HepG2 (cell line): Measurements from ENCODE around the gene CNTN5. TPM values are rescaled to one million over a fixed set of nuclear protein-coding genes. Genes with fewer than 3 reads are reported as not detected.
A peak's percentile ranks its signal among the peaks of the same experiment; 100 is the strongest.

ENCODE experiments used
- ATAC-seq: fragments of 200-7000 bp; cut with Tn5 transposase; 3 replicates; pipeline ENCODE4 v1.9.1; 2020; ENCODE audit warnings: mild to moderate bottlenecking, moderate library complexity
- BruUV-seq: library from RNA; stranded (reverse); fragments of 400-500 nt; replicated peaks from 2 replicates; lab custom pipeline; 2021; lab: Mats Ljungman, UMichigan
- CTCF ChIA-PET: fragments of 300-600 bp; formaldehyde crosslinking; extraction: SDS; loops from one replicate; lab custom pipeline; 2021; ENCODE audit warnings: low total read pairs, inconsistent platforms, low intra/inter-chr PET ratio; lab: Yijun Ruan, JAX
- POLR2A ChIA-PET: fragments of 350-600 bp; sonication (Branson Sonifier 250); formaldehyde crosslinking; loops from one replicate; lab custom pipeline; 2020; ENCODE audit warnings: antibody characterized with exemption, inconsistent platforms; lab: Yijun Ruan, JAX
- DNase-seq: peaks from one replicate; pipeline ENCODE4 v3.0.0-alpha.2; 2015; ENCODE audit warnings: low spot score
- FAIRE-seq: peaks from 3 replicates; lab custom pipeline; 2011; peaks lifted over from hg19 to GRCh38; lab: Jason Lieb, UNC
- H2AFZ ChIP-seq: one replicate; pipeline ENCODE4 v1.6.1; 2011; ENCODE audit warnings: low read length, inconsistent platforms
- H3K27ac ChIP-seq: fragments of 300-600 bp; 3 replicates; pipeline ENCODE4 v1.8.0; 2011; ENCODE audit warnings: mixed run types, mild to moderate bottlenecking, mixed read lengths, low read length, inconsistent platforms; ENCODE audit not compliant: insufficient read depth; ENCODE audit errors: extremely low read length
- H3K27me3 ChIP-seq, 2 experiments: fragments of 200-600 bp in 1 of 2; 2 replicates in 1 of 2; 3 replicates in 1 of 2; pipeline versions ENCODE4 v1.6.0 to v1.8.0; 2011; ENCODE audit warnings: low read length in 2 of 2, mild to moderate bottlenecking in 2 of 2, moderate library complexity in 2 of 2, inconsistent platforms in 1 of 2; ENCODE audit not compliant: insufficient read depth in 2 of 2, control insufficient read depth in 1 of 2
- H3K36me3 ChIP-seq, 2 experiments: fragments of 200-600 bp in 1 of 2; replicated peaks in 1 of 2; 2 replicates in 1 of 2; 3 replicates in 1 of 2; pipeline versions ENCODE4 v1.5.1 to v1.8.0; 2011; ENCODE audit warnings: low read length in 2 of 2, inconsistent platforms in 1 of 2; ENCODE audit not compliant: insufficient read depth in 2 of 2, control insufficient read depth in 1 of 2
- H3K4me1 ChIP-seq: 2 replicates; pipeline ENCODE4 v1.5.1; 2012; ENCODE audit warnings: low read length, inconsistent platforms; ENCODE audit not compliant: insufficient read depth
- H3K4me2 ChIP-seq: 2 replicates; pipeline ENCODE4 v1.6.0; 2011; ENCODE audit warnings: low read depth, low read length, inconsistent platforms
- H3K4me3 ChIP-seq, 3 experiments: fragments of 200-600 bp in 1 of 3; sonication (generic), shearing (Covaris generic) in 1 of 3; replicated peaks in 1 of 3; 2 replicates each; pipeline ENCODE4 v1.5.1; 2011 to 2016; ENCODE audit warnings: low read length in 3 of 3, inconsistent platforms in 2 of 3, low read depth in 2 of 3, mild to moderate bottlenecking in 2 of 3, control low read depth in 1 of 3, mixed read lengths in 1 of 3; ENCODE audit not compliant: insufficient read depth in 1 of 3
- H3K79me2 ChIP-seq: one replicate; pipeline ENCODE4 v1.6.1; 2011; ENCODE audit warnings: low read length, inconsistent platforms; ENCODE audit not compliant: insufficient read depth
- H3K9ac ChIP-seq: 2 replicates; pipeline ENCODE4 v1.6.0; 2011; ENCODE audit warnings: mild to moderate bottlenecking, low read depth, low read length, inconsistent platforms; ENCODE audit not compliant: insufficient read depth
- H3K9me3 ChIP-seq: 2 replicates; pipeline ENCODE4 v1.5.1; 2012; ENCODE audit warnings: mild to moderate bottlenecking, low read length
- H4K20me1 ChIP-seq: 2 replicates; pipeline ENCODE4 v1.6.0; 2011; ENCODE audit warnings: inconsistent platforms, mild to moderate bottlenecking, low read length, moderate library complexity; ENCODE audit not compliant: insufficient read depth
- ESRRA ChIP-seq: sonication (generic); formaldehyde crosslinking; IDR thresholded peaks from 2 replicates; pipeline ENCODE4 v1.5.1; 2020; ENCODE audit warnings: mild to moderate bottlenecking, low read depth, missing genetic modification reagents
- FOXJ3 ChIP-seq: sonication (generic); formaldehyde crosslinking; IDR thresholded peaks from 2 replicates; pipeline ENCODE4 v1.4.0; 2020; ENCODE audit warnings: missing genetic modification reagents, mild to moderate bottlenecking, borderline replicate concordance
- MAFF ChIP-seq: IDR thresholded peaks from 2 replicates; pipeline ENCODE4 v1.6.1; 2011; ENCODE audit warnings: low read depth, low read length, improper control_type of control experiment
- MAFK ChIP-seq, 2 experiments: IDR thresholded peaks in 1 of 2; conservative IDR thresholded peaks in 1 of 2; 2 replicates each; pipeline ENCODE4 v1.6.1; 2011; ENCODE audit warnings: improper control_type of control experiment in 2 of 2, low read length in 2 of 2
- MAZ ChIP-seq, 2 experiments: sonication (generic) in 1 of 2; formaldehyde crosslinking in 1 of 2; IDR thresholded peaks; 2 replicates each; pipeline versions ENCODE4 v1.5.0 to v1.6.1; 2012 to 2020; ENCODE audit warnings: low read depth in 2 of 2, mild to moderate bottlenecking in 2 of 2, borderline replicate concordance in 1 of 2, improper control_type of control experiment in 1 of 2, low read length in 1 of 2, missing genetic modification reagents in 1 of 2, moderate library complexity in 1 of 2
- RAD51 ChIP-seq: fragments of 450-650 bp; IDR thresholded peaks from 2 replicates; pipeline ENCODE4 v1.6.1; 2016; ENCODE audit warnings: borderline replicate concordance
- RXRA ChIP-seq: sonication (generic); formaldehyde crosslinking; IDR thresholded peaks from 2 replicates; pipeline ENCODE4 v1.5.1; 2020; ENCODE audit warnings: missing genetic modification reagents
- SRF ChIP-seq: IDR thresholded peaks from 2 replicates; pipeline ENCODE4 v1.6.1; 2011; ENCODE audit warnings: mild to moderate bottlenecking, low read depth, low read length, moderate library complexity
- ZNF614 ChIP-seq: IDR thresholded peaks from 2 replicates; pipeline ENCODE4 v1.6.1; 2018; ENCODE audit warnings: missing biosample characterization, missing genetic modification reagents, inconsistent platforms, borderline replicate concordance
- ZNF816 ChIP-seq: sonication (generic); formaldehyde crosslinking; IDR thresholded peaks from 2 replicates; pipeline ENCODE4 v1.8.0; 2022; ENCODE audit warnings: missing genetic modification reagents, mild to moderate bottlenecking, borderline replicate concordance
- in situ Hi-C: cut with HindIII; loops from 2 replicates; pipeline ENCODE4 v1.10.0; 2017; ENCODE audit warnings: low pct_unique_long_range_greater_than_20kb; ENCODE audit not compliant: extremely low pct_ligation_motif_present
- intact Hi-C: fragments of 100-400 bp; cut with micrococcal nuclease; formaldehyde crosslinking; loops from one replicate; pipeline ENCODE4 v1.10.0; 2022; ENCODE audit not compliant: unreplicated experiment
- polyA plus RNA-seq, 8 experiments: library from polyadenylated mRNA; depleted of rRNA in 3 of 8; stranded (reverse) in 7 of 8; unstranded in 1 of 8; fragments of >200 nt; fragmentation: Illumina TruSeq in 4 of 8; extraction: Trizol in 4 of 8; gene quantifications; 2 replicates each; pipeline versions ENCODE4 v1.2.1 to v1.2.3, GENCODE V29; 2011 to 2016; ENCODE audit warnings: low read depth in 4 of 8, missing spikeins in 1 of 8, mixed read lengths in 1 of 8; ENCODE audit not compliant: insufficient read depth in 1 of 8
- total RNA-seq, 5 experiments: library from RNA; depleted of rRNA; stranded (reverse); fragments of >200 nt; fragmentation: Illumina TruSeq; extraction: Trizol; gene quantifications; 2 replicates each; pipeline ENCODE4 v1.2.3, GENCODE V29; 2016; ENCODE audit warnings: low read depth in 1 of 5
- TF ChIP-seq, protein P1 (sequence below): sonication (generic); formaldehyde crosslinking; conservative IDR thresholded peaks from 2 replicates; pipeline ENCODE4 v1.4.0; 2020; ENCODE audit warnings: mild to moderate bottlenecking, missing genetic modification reagents, moderate library complexity

Gene CNTN5
- total and polyA plus RNA-seq, 2 of the 13 experiments (the other 11 are each of a cell fraction or from before 2014, with no cell fraction given) = not detected

GRCh38 chr11:99640671-99641070 lies 619.9 kb downstream of the CNTN5 start:
- no peaks in the 10 kb centered on the region for H3K9me3 ChIP-seq
- ChIA-PET CTCF (no interaction called here), POLR2A (no interaction called here)
- no peak for FAIRE-seq
- no peak overlapping the region for H3K4me3 ChIP-seq
- 0 out of 2 replicates have a peak, but pooled peaks have one; percentile 33 for TF ChIP-seq MAFF
- TF ChIP-seq RXRA = no peak
- TF ChIP-seq SRF = no peak
- TF ChIP-seq FOXJ3 (CRISPR knock-in tag) = no peak
- TF ChIP-seq, protein P1, sequence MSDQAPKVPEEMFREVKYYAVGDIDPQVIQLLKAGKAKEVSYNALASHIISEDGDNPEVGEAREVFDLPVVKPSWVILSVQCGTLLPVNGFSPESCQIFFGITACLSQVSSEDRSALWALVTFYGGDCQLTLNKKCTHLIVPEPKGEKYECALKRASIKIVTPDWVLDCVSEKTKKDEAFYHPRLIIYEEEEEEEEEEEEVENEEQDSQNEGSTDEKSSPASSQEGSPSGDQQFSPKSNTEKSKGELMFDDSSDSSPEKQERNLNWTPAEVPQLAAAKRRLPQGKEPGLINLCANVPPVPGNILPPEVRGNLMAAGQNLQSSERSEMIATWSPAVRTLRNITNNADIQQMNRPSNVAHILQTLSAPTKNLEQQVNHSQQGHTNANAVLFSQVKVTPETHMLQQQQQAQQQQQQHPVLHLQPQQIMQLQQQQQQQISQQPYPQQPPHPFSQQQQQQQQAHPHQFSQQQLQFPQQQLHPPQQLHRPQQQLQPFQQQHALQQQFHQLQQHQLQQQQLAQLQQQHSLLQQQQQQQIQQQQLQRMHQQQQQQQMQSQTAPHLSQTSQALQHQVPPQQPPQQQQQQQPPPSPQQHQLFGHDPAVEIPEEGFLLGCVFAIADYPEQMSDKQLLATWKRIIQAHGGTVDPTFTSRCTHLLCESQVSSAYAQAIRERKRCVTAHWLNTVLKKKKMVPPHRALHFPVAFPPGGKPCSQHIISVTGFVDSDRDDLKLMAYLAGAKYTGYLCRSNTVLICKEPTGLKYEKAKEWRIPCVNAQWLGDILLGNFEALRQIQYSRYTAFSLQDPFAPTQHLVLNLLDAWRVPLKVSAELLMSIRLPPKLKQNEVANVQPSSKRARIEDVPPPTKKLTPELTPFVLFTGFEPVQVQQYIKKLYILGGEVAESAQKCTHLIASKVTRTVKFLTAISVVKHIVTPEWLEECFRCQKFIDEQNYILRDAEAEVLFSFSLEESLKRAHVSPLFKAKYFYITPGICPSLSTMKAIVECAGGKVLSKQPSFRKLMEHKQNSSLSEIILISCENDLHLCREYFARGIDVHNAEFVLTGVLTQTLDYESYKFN (CRISPR knock-in tag) = no peak
- no peak for TF ChIP-seq ESRRA (CRISPR knock-in tag)
- peak; percentile 7 to 62; a peak in 2 of 4 replicates for TF ChIP-seq MAFK (conservative IDR thresholded peaks at IDR 0.05 in 1 of 2, IDR thresholded peaks at IDR 0.05 in 1 of 2; ENCODE audit: low read length in 2 of 2)
- TF ChIP-seq ZNF816 = no peak
- TF ChIP-seq ZNF614 (CRISPR knock-in tag) = no peak
- TF ChIP-seq RAD51 = no peak
- no peak for TF ChIP-seq MAZ (IDR thresholded peaks at IDR 0.05; ENCODE audit: borderline replicate concordance, low read depth, low read length)
- TF ChIP-seq MAZ (CRISPR knock-in tag; IDR thresholded peaks at IDR 0.05; ENCODE audit: low read depth) = no peak
- intact Hi-C loops (no loop called here), in situ Hi-C loops (no loop called here)
- no peak overlapping the region for H2AFZ ChIP-seq
- no peaks in the 10 kb centered on the region for H3K36me3 ChIP-seq
- H3K9ac ChIP-seq = no peak overlapping the region
- ATAC-seq = no peak
- H3K27ac ChIP-seq = no peak overlapping the region
- H3K4me1 ChIP-seq = no peaks in the 10 kb centered on the region
- no peaks in the 10 kb centered on the region for H3K27me3 ChIP-seq
- H3K4me2 ChIP-seq = no peak overlapping the region
- H4K20me1 ChIP-seq = no peaks in the 10 kb centered on the region
- BruUV-seq = no TSS peak
- no peaks in the 10 kb centered on the region for H3K79me2 ChIP-seq
- no peak for DNase-seq
